H1 (cell line): ENCODE data around the gene KDELR1. TPM values are rescaled to one million over a fixed set of nuclear protein-coding genes. Genes with fewer than 3 reads are reported as not detected.

Source experiments
- CHD1 ChIP-seq: IDR thresholded peaks from 2 replicates; pipeline ENCODE4 v1.6.1; 2012; ENCODE audit warnings: low read depth, low read length, improper control_type of control experiment
- CTCF ChIP-seq, 3 experiments: IDR thresholded peaks; 1 replicate in 2 of 3; 2 replicates in 1 of 3; pipeline versions ENCODE4 v1.5.1 to v1.6.1; 2011; ENCODE audit warnings: low read length in 3 of 3, mild to moderate bottlenecking in 3 of 3, inconsistent platforms in 2 of 3, low read depth in 1 of 3, moderate library complexity in 1 of 3; ENCODE audit not compliant: insufficient read depth in 1 of 3; ENCODE audit errors: control extremely low read depth in 1 of 3
- PHF8 ChIP-seq: fragments of 200-600 bp; sonication (generic); conservative IDR thresholded peaks from 2 replicates; pipeline ENCODE4 v1.7.1; 2012; ENCODE audit warnings: low read depth, mild to moderate bottlenecking, inconsistent platforms, low read length, moderate library complexity
- POLR2A ChIP-seq, 2 experiments: IDR thresholded peaks; 1 replicate in 1 of 2; 2 replicates in 1 of 2; pipeline ENCODE4 v1.6.1; 2011; ENCODE audit warnings: low read depth in 2 of 2, low read length in 2 of 2, mild to moderate bottlenecking in 2 of 2; ENCODE audit errors: control extremely low read depth in 1 of 2
- RNF2 ChIP-seq: fragments of 200-900, 300-1000 bp; sonication (generic); IDR thresholded peaks from 2 replicates; pipeline ENCODE4 v1.7.1; 2016; ENCODE audit warnings: borderline replicate concordance, low read depth, mild to moderate bottlenecking, antibody characterized with exemption, low read length; ENCODE audit not compliant: poor library complexity, severe bottlenecking; ENCODE audit errors: missing control alignments
- TBP ChIP-seq: IDR thresholded peaks from 2 replicates; pipeline ENCODE4 v1.6.1; 2011; ENCODE audit warnings: low read depth, low read length, improper control_type of control experiment
- polyA plus RNA-seq, 7 experiments: library from polyadenylated mRNA; depleted of rRNA in 3 of 7; stranded (reverse) in 5 of 7; unstranded in 2 of 7; fragments of >200 nt in 5 of 7; fragments of 200-250 nt in 2 of 7; gene quantifications; 1 replicate in 5 of 7; 2 replicates in 1 of 7; 4 replicates in 1 of 7; pipeline versions ENCODE4 v1.2.1 to v1.2.3, GENCODE V29; 2011 to 2013; ENCODE audit warnings: missing spikeins in 2 of 7, mixed read lengths in 2 of 7
- total RNA-seq: library from RNA; stranded (reverse); fragmentation: NEBNext Ultra II Directional; extraction: Animal tissue kit (Norgen Biotek cat#: 25700); gene quantifications from 2 replicates; pipeline ENCODE4 v1.2.1, GENCODE V29; 2021

The KDELR1 gene
- total and polyA plus RNA-seq, 2 of the 8 experiments (the other 6 are each of a cell fraction or from before 2014, with no cell fraction given), result 225 to 231 TPM

GRCh38 chr19:48364598-48365348 lies 26.6 kb downstream of the KDELR1 start (continued):
- no peak for TF ChIP-seq CTCF (IDR thresholded peaks at IDR 0.05; ENCODE audit: control extremely low read depth in 1 of 3, insufficient read depth in 1 of 3, low read depth in 1 of 3, low read length in 3 of 3)
- 0 out of 3 replicates have a peak, but pooled peaks of 1 of the 2 experiments have one; percentile 5 for TF ChIP-seq POLR2A (IDR thresholded peaks at IDR 0.05; ENCODE audit: control extremely low read depth in 1 of 2, low read depth in 2 of 2, low read length in 2 of 2)
- no peak for TF ChIP-seq TBP
- TF ChIP-seq RNF2, result no peak
- TF ChIP-seq CHD1, result no peak
- no peak for TF ChIP-seq PHF8
